WTC11 (cell line): ENCODE data around the gene RPL18. TPM values are rescaled to one million over a fixed set of nuclear protein-coding genes. Genes with fewer than 3 reads are reported as not detected.

ENCODE experiments used
- ATAC-seq: fragments of 200-7000 bp; cut with Tn5 transposase; 2 replicates; pipeline ENCODE4 v1.10.0; 2021; ENCODE audit warnings: mild to moderate bottlenecking, moderate library complexity
- CTCF ChIA-PET: fragments of 300-600 bp; sonication (Branson Sonifier 250); formaldehyde crosslinking; loops from one replicate; lab custom pipeline; 2021; ENCODE audit warnings: antibody characterized with exemption; lab: Charles Lee
- POLR2A ChIA-PET: fragments of 350-600 bp; sonication (Branson Sonifier 250); formaldehyde crosslinking; loops from one replicate; lab custom pipeline; 2021; ENCODE audit warnings: antibody characterized with exemption; lab: Charles Lee
- DNase-seq: peaks from one replicate; pipeline ENCODE4 v3.0.0; 2021; ENCODE audit warnings: low spot score
- H3K27ac Mint-ChIP-seq: 2 replicates; pipeline ENCODE4 v1.8.0; 2021; ENCODE audit warnings: mixed read lengths
- H3K27me3 Mint-ChIP-seq: 2 replicates; pipeline ENCODE4 v1.8.0; 2021; ENCODE audit warnings: low read depth, mild to moderate bottlenecking, moderate library complexity, mixed read lengths
- H3K36me3 Mint-ChIP-seq: 2 replicates; pipeline ENCODE4 v1.8.0; 2021; ENCODE audit warnings: mixed read lengths
- H3K4me1 Mint-ChIP-seq: 2 replicates; pipeline ENCODE4 v1.8.0; 2022; ENCODE audit warnings: mixed read lengths
- H3K4me3 Mint-ChIP-seq: 2 replicates; pipeline ENCODE4 v1.8.0; 2021; ENCODE audit warnings: mild to moderate bottlenecking, moderate library complexity, mixed read lengths
- H3K9me3 Mint-ChIP-seq: 2 replicates; pipeline ENCODE4 v1.8.0; 2021; ENCODE audit warnings: mixed read lengths
- CREB1 ChIP-seq: sonication (generic); formaldehyde crosslinking; IDR thresholded peaks from 2 replicates; pipeline ENCODE4 v1.8.0; 2023; ENCODE audit warnings: mild to moderate bottlenecking, missing genetic modification reagents
- MLX ChIP-seq: sonication (generic); formaldehyde crosslinking; IDR thresholded peaks from 2 replicates; pipeline ENCODE4 v1.8.1; 2023; ENCODE audit warnings: mild to moderate bottlenecking, missing genetic modification reagents, moderate library complexity
- MYBL2 ChIP-seq: sonication (generic); formaldehyde crosslinking; IDR thresholded peaks from 2 replicates; pipeline ENCODE4 v1.8.1; 2023; ENCODE audit warnings: mild to moderate bottlenecking, moderate library complexity, missing genetic modification reagents
- NFE2L1 ChIP-seq: sonication (generic); formaldehyde crosslinking; IDR thresholded peaks from 2 replicates; pipeline ENCODE4 v1.8.1; 2023; ENCODE audit warnings: missing genetic modification reagents
- NR3C1 ChIP-seq: sonication (generic); formaldehyde crosslinking; conservative IDR thresholded peaks from 2 replicates; pipeline ENCODE4 v1.8.1; 2023; ENCODE audit warnings: low read depth, mild to moderate bottlenecking, missing genetic modification reagents
- RELA ChIP-seq: sonication (generic); formaldehyde crosslinking; IDR thresholded peaks from 2 replicates; pipeline ENCODE4 v1.8.1; 2022; ENCODE audit warnings: missing genetic modification reagents, mild to moderate bottlenecking, borderline replicate concordance
- TCF7 ChIP-seq: sonication (generic); formaldehyde crosslinking; IDR thresholded peaks from 2 replicates; pipeline ENCODE4 v1.8.0; 2022; ENCODE audit warnings: mild to moderate bottlenecking, low read depth, missing genetic modification reagents, moderate library complexity
- USF1 ChIP-seq: sonication (generic); formaldehyde crosslinking; IDR thresholded peaks from 2 replicates; pipeline ENCODE4 v1.8.0; 2022; ENCODE audit warnings: mild to moderate bottlenecking, missing genetic modification reagents
- ZBTB43 ChIP-seq: sonication (generic); formaldehyde crosslinking; IDR thresholded peaks from 2 replicates; pipeline ENCODE4 v1.8.1; 2023; ENCODE audit warnings: mild to moderate bottlenecking, missing genetic modification reagents
- ZNF263 ChIP-seq: sonication (generic); formaldehyde crosslinking; IDR thresholded peaks from 2 replicates; pipeline ENCODE4 v1.8.1; 2022; ENCODE audit warnings: low read depth, mild to moderate bottlenecking, moderate library complexity, missing genetic modification reagents
- ZNF317 ChIP-seq: sonication (generic); formaldehyde crosslinking; IDR thresholded peaks from 2 replicates; pipeline ENCODE4 v1.8.1; 2023; ENCODE audit warnings: low read depth, mild to moderate bottlenecking, moderate library complexity, missing genetic modification reagents, borderline replicate concordance
- ZNF396 ChIP-seq: fragments of 250-450 bp; sonication (Bioruptor Pico); IDR thresholded peaks from 2 replicates; pipeline ENCODE4 v1.8.0; 2021; ENCODE audit warnings: mild to moderate bottlenecking, moderate library complexity, borderline replicate concordance
- total RNA-seq: library from RNA; stranded (reverse); gene quantifications from 3 replicates; pipeline ENCODE4 v1.2.3, GENCODE V29; 2021
- TF ChIP-seq, protein P1 (sequence below): sonication (generic); formaldehyde crosslinking; IDR thresholded peaks from 2 replicates; pipeline ENCODE4 v1.8.1; 2023; ENCODE audit warnings: mild to moderate bottlenecking, missing genetic modification reagents, moderate library complexity
- TF ChIP-seq, protein P2 (sequence below): fragments of 250-450 bp; sonication (Bioruptor Pico); IDR thresholded peaks from 2 replicates; pipeline ENCODE4 v1.8.0; 2021; ENCODE audit warnings: mild to moderate bottlenecking
- TF ChIP-seq, protein P3 (sequence below): fragments of 250-450 bp; sonication (Bioruptor Pico); IDR thresholded peaks from 2 replicates; pipeline ENCODE4 v1.9.0; 2021; ENCODE audit warnings: mild to moderate bottlenecking, borderline replicate concordance

RPL18 gene
- total RNA-seq, 1 experiment from 2014 or later = 1,712 TPM

DNA sequence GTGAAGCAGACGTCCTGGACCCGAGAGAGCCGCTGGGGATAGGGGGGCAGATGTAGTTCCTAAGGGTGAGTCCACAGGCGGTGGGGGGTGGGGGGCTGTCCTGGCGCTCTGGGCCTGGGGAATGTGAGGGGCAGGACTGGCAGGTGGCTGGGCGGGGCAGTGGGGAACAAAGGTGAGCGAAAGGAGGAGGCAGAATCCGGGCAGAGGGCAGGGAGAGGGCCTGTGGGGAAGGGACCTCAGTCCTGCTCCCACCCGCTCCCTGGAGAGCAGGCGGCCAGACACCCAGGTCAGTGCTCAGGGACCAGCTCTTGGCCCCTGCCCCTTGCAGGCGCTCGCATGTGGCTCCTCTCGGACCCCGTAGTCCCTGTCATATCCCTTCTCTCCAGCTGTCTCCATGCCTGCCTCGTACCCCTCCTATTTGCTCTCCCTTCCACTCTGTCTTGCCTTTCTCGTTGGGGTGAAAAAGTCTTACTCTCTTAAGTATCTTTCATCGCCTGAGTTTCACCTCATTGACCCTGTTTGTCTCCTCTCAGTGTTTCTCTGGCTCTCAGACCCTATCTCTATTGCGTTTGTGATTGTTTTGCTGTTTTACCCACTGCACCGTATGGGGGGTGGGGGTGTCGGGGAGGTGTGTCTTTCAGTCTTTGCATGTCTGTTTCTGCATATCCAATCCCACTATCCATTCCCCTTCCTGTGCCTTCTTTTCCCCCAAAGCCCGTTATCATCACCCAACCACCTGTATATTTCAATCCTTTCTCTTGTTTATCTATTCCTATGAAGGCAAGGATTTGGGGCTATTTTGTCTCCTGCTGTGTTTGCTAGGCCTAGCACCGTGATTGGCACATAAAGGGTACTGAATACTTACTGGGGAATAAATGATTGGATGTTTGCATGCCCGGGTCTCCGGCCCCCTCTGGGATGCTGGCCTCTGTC, 6.1 kb upstream of the RPL18 start:
- Mint-ChIP-seq H3K9me3 (no peaks in the 10 kb centered on the region), H3K27me3 (no peaks in the 10 kb centered on the region; the same call in 1 of the 2 replicates), H3K27ac (peak overlapping the region; percentile 79), H3K4me3 (peak overlapping the region; percentile 73), H3K4me1 (peaks cover 21% of the 10 kb centered on the region), H3K36me3 (peaks cover 4% of the 10 kb centered on the region; the same call in 1 of the 2 replicates)
- CTCF ChIA-PET = no interaction called here
- DNase-seq (no peak), ATAC-seq (peak; percentile 5)
- POLR2A ChIA-PET = interaction anchor here (1.4 to 1.8 kb wide), 2 partner anchors 10 to 20 kb away, joined by 3 to 16 read pairs; partner anchors contain the start of gene FAM83E
- no peak for TF ChIP-seq MYBL2
- TF ChIP-seq, protein P1, sequence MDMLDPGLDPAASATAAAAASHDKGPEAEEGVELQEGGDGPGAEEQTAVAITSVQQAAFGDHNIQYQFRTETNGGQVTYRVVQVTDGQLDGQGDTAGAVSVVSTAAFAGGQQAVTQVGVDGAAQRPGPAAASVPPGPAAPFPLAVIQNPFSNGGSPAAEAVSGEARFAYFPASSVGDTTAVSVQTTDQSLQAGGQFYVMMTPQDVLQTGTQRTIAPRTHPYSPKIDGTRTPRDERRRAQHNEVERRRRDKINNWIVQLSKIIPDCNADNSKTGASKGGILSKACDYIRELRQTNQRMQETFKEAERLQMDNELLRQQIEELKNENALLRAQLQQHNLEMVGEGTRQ (CRISPR knock-in tag) = no peak
- TF ChIP-seq ZNF263 = no peak
- no peak for TF ChIP-seq ZNF396 (CRISPR knock-in tag)
- no peak for TF ChIP-seq NR3C1 (CRISPR knock-in tag)
- no peak for TF ChIP-seq CREB1 (CRISPR knock-in tag)
- TF ChIP-seq RELA = no peak
- no peak for TF ChIP-seq MLX (CRISPR knock-in tag)
- TF ChIP-seq USF1 = no peak
- no peak for TF ChIP-seq ZNF317
- TF ChIP-seq, protein P2, sequence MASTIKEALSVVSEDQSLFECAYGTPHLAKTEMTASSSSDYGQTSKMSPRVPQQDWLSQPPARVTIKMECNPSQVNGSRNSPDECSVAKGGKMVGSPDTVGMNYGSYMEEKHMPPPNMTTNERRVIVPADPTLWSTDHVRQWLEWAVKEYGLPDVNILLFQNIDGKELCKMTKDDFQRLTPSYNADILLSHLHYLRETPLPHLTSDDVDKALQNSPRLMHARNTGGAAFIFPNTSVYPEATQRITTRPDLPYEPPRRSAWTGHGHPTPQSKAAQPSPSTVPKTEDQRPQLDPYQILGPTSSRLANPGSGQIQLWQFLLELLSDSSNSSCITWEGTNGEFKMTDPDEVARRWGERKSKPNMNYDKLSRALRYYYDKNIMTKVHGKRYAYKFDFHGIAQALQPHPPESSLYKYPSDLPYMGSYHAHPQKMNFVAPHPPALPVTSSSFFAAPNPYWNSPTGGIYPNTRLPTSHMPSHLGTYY (CRISPR knock-in tag) = no peak
- TF ChIP-seq NFE2L1 = no peak
- TF ChIP-seq, protein P3, sequence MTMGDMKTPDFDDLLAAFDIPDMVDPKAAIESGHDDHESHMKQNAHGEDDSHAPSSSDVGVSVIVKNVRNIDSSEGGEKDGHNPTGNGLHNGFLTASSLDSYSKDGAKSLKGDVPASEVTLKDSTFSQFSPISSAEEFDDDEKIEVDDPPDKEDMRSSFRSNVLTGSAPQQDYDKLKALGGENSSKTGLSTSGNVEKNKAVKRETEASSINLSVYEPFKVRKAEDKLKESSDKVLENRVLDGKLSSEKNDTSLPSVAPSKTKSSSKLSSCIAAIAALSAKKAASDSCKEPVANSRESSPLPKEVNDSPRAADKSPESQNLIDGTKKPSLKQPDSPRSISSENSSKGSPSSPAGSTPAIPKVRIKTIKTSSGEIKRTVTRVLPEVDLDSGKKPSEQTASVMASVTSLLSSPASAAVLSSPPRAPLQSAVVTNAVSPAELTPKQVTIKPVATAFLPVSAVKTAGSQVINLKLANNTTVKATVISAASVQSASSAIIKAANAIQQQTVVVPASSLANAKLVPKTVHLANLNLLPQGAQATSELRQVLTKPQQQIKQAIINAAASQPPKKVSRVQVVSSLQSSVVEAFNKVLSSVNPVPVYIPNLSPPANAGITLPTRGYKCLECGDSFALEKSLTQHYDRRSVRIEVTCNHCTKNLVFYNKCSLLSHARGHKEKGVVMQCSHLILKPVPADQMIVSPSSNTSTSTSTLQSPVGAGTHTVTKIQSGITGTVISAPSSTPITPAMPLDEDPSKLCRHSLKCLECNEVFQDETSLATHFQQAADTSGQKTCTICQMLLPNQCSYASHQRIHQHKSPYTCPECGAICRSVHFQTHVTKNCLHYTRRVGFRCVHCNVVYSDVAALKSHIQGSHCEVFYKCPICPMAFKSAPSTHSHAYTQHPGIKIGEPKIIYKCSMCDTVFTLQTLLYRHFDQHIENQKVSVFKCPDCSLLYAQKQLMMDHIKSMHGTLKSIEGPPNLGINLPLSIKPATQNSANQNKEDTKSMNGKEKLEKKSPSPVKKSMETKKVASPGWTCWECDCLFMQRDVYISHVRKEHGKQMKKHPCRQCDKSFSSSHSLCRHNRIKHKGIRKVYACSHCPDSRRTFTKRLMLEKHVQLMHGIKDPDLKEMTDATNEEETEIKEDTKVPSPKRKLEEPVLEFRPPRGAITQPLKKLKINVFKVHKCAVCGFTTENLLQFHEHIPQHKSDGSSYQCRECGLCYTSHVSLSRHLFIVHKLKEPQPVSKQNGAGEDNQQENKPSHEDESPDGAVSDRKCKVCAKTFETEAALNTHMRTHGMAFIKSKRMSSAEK (CRISPR knock-in tag) = no peak
- no peak for TF ChIP-seq TCF7
- TF ChIP-seq ZBTB43 (CRISPR knock-in tag) = no peak
